Fibroblast of skin of scalp (primary cell): ENCODE results near the gene NDUFA5.
"Not testable (repeated sequence)": the region's sequence is repeated elsewhere in the genome, so short reads cannot be mapped to it uniquely, and the experiment has no call there.

Experiments
- DNase-seq: peaks from one replicate; pipeline ENCODE4 v3.0.0-alpha.2; 2013

The NDUFA5 gene

DNA sequence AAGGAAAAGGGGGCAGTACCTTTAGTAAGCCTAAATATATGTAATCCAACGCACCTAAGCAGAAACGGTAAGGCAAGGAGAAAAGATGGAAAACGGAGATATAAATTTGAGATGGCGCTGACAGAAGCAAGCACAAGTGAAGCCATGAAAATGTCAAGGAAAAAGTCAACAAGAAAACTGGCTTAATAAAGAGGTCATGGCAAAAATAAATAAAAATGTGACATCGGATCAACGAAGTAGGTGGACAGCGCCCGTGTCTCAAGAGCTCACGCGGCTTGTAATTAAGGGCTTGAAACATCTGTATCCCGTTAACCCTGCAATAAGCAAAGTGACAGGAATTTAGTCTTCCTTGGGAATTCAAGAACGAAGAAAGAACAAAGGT lies 611 bp downstream of the NDUFA5 start:
- no peak for DNase-seq

DNA sequence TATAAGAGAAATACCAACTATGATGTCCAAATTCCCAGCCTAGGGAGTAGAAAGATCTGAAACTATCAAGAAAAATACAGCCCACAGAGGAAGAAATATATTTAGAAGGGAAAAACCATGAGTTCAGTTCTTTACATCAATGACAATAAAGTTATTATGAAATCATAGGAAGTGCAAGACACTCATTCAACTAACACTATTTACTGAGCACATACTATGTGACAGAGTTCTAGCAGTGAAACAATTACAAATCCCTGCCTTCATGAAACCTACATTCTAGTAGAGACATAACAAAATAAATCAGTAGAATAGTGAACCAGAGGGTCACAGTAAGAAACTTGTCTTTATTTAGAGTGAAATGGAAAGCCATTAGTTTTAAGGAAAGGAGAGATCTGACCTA lies 2.1 kb downstream of the NDUFA5 start:
- no peak for DNase-seq

- DNase-seq, result no peak
Observed at GRCh38 chr7:123553159-123553558, 4.5 kb downstream of the NDUFA5 start.

GRCh38 chr7:123552641-123553040 lies 5.0 kb downstream of the NDUFA5 start:
- no peak for DNase-seq

GRCh38 chr7:123552134-123552533 lies 5.5 kb downstream of the NDUFA5 start:
- not testable (repeated sequence) for DNase-seq

DNA sequence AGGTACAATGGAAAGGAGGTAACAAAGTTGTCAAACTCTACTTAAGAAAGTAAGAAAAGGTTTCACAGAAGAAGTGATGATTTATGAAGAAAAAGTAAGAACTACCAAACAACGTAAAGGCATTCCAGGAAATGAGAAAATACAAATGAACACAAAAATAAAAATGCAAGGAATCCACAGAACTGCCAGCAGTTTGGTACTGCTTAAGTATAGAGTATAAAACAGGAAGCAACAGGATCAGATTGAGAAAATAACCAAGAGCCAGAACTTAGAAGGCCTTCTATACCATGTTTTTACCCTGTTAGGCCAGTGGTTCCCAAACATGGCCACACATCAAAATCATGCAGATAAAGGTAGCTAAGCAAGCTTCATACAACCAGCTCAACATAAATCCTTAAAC lies 9.2 kb downstream of the NDUFA5 start:
- no peak for DNase-seq

DNA sequence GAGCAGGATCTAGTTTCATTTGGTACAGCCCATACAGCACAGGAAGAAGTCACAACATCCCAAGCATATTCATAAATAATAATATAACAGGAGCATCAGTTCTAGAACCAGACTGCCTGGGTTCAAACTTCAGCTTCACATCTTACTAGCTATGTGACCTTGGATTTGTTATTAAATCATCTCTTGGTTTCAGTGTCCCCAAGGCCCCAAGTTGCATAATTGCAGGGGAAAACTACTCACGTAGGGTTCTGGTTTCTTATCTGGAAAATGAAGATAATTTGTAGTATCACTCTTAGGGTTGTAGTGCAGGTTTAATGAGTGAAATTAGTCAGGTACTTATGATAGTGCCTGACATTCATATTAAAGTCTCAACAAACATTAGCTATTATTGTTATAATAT lies 17.7 kb downstream of the NDUFA5 start:
- no peak for DNase-seq

- DNase-seq, result no peak
Observed at GRCh38 chr7:123538897-123539296, 18.7 kb downstream of the NDUFA5 start.

- DNase-seq, result peak; percentile 76
Observed at GRCh38 chr7:123538189-123538714, 19.4 kb downstream of the NDUFA5 start.

DNA sequence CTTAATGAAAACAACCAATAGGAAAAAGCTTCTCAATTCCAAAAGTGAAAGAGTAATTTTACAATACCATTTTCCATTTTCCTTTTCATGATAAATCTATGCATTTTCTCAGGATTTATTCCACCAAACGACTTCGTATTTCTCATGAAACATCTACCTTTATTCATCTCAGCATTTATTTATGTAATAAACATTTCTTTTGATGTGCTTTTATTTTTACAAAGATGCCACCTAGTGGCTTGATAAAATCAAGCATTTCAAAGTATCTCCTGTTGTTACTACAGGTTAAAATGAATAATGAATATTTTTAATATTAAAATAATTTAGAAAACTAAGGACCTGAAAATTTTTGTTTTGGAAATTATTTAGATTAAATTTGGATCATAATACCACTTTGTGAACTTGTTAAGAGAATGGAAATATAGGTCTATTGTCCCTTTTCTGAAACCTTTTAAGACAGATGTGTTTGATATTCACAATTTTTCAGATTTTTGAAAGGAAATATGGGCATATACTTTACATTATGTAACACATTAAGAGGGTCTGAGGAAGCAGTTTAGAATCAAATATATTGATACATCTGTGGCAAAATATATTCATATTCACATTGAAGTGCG lies 20.5 kb downstream of the NDUFA5 start:
- DNase-seq, result peak; percentile 18

DNA sequence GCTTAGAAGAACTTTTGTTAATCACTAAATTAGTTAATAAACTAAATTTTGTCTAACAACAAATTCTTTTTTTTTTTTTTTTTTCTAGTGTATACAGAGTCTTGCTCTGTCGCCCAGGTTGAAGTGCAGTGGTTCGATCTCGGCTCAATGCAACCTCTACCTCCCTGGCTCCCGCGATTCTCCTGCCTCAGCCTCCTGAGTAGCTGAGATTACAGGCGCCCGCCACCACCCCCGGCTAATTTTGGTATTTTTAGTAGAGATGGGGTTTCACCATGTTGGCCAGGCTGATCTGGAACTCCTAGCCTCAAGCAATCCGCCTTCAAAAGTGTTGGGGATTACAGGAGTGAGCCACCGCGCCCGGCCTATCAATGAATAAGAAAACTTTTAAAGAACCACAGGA lies 22.1 kb downstream of the NDUFA5 start:
- no peak for DNase-seq

DNA sequence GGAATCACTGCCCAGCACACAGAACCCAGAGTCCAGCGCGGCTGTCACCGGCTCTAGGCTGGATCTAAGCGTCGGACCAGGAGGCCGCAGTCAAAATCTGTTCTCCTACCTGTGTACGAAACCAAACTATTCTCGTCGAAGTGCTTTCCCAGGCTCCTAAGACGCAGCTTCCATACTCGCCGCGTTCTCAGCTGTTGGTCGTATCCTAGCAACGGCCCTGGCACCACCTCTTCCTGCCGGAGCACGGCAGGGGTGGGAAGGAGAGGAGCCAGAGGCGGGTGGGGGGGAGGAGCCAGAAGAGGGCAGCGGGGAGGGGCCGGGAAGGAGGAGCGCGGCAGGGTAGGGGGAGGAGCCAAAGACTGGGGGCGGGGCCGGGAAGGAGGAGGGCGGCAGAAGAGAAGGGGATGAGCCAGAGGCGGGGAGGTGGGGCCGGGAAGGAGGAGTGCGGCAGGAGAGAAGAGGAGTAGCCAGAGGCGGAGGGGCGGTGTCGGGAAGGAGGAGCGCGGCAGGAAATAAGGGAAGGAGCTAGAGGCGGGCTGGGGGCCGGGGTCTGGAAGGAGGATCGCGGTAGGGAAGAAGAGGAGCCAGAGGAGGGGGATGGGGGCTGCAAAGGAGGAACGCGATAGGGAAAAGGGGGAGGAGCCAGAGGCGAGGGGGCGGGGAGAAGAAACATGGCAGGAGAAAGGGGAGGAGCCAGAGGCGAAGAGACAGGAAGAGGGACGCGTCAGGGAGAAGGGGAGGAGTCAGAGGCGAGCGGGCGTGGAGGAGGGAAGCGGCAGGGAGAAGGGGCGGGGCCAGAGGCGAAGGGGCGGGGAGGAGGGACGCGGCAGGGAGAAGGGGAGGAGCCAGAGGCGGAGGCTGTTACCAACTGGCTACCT lies 23.0 kb downstream of the NDUFA5 start, which contains the start of gene IQUB:
TSS of gene IQUB (minus strand) at position 213 of the 878 bp plus-strand sequence. CDS start 22,255 bp downstream, outside the sequence.
- DNase-seq, result peak; percentile 98

DNA sequence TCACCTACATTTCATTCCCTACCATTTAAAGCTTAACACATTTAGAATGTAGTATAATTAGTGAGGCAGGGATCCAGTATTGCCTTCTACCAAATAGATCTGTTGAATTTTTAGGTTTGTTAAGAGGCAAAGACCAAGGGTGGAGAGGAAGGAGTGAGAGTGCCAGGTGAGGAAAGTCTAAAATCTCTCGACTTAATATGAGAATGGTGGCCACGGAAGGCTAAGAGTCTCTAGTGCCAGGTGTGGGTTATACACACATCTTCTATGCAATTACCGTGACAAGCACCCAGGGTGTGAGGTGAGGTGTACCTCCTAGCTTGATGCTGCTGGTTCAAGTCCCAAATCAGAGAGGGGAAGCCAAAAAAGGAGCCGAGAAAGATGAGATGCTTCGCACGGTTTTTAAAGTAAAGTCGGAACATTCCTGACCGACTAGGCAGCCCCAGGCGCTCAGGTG lies 23.7 kb downstream of the NDUFA5 start:
- DNase-seq, result no peak

DNA sequence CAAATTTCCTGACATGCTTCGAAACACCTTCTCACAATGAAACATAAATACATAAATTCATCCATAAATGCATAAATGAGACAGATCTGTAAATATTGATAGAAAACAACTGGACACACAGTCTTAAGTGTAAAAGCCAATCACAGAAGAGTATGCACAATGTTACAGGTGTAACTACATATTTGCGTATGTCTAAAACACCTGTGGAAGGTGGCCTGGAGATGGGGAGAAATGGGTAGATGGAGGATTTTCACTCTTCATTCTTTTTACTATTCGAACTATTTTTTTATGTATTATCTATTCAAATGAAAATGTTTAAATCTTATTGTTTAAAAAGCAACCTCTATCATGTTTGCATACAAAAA lies 24.1 kb downstream of the NDUFA5 start:
- no peak for DNase-seq

- DNase-seq, result not testable (repeated sequence)
Observed at GRCh38 chr7:123532788-123533552, 24.6 kb downstream of the NDUFA5 start.

- DNase-seq, result not testable (repeated sequence)
Observed at GRCh38 chr7:123532343-123532742, 25.3 kb downstream of the NDUFA5 start.

GRCh38 chr7:123530035-123530591 lies 27.5 kb downstream of the NDUFA5 start:
- DNase-seq, result not testable (repeated sequence)

GRCh38 chr7:123528265-123528664 lies 29.4 kb downstream of the NDUFA5 start:
- no peak for DNase-seq

GRCh38 chr7:123527712-123528225 lies 29.8 kb downstream of the NDUFA5 start:
- not testable (repeated sequence) for DNase-seq

DNA sequence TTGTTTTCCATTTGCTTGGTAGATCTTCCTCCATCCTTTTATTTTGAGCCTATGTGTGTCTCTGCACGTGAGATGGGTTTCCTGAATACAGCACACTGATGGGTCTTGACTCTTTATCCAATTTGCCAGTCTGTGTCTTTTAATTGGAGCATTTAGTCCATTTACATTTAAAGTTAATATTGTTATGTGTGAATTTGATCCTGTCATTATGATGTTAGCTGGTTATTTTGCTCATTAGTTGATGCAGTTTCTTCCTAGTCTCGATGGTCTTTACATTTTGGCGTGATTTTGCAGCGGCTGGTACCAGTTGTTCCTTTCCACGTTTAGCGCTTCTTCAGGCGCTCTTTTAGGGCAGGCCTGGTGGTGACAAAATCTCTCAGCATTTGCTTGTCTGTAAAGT lies 31.1 kb downstream of the NDUFA5 start:
- not testable (repeated sequence) for DNase-seq

GRCh38 chr7:123522066-123522465 lies 35.6 kb downstream of the NDUFA5 start:
- no peak for DNase-seq

DNA sequence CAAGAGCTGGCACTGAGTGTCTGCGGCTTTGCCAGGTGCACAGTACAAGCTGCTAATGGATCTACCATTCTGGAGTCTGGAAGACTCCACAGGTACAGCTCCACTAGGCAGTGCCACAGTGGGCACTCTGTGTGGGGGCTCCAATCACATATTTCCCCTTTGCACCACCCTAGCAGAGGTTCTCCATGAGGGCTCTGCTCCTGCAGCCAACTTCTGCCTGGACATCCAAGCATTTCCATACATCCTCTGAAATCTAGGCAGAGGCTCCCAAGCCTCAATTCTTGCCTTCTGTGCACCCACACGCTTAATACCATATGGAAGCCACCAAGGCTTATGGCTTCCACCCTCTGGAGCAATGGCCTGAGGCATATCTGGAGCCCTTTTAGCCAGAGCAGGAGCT lies 52.4 kb downstream of the NDUFA5 start:
- no peak for DNase-seq
